Liver (tissue), 3 donors: ENCODE results near the gene TP73.

Experiments used
- CTCF ChIP-seq: fragments of 150-350 bp; IDR thresholded peaks from 2 replicates; pipeline ENCODE4 v1.5.1; 2017; ENCODE audit warnings: improper control_type of control experiment, low read depth, low read length; ENCODE audit not compliant: missing input control
- EGR1 ChIP-seq, 2 donors: IDR thresholded peaks; 2 replicates each; pipeline ENCODE4 v1.6.1; 2016 to 2018; ENCODE audit warnings: antibody characterized with exemption in 2 of 2, low read depth in 2 of 2
- JUND ChIP-seq, 2 donors: IDR thresholded peaks; 2 replicates each; pipeline ENCODE4 v1.6.1; 2016; ENCODE audit warnings: antibody characterized with exemption in 2 of 2
- MAX ChIP-seq: IDR thresholded peaks from 2 replicates; pipeline ENCODE4 v1.6.1; 2016; ENCODE audit warnings: antibody characterized with exemption
- TAF1 ChIP-seq: conservative IDR thresholded peaks from 2 replicates; pipeline ENCODE4 v1.6.1; 2016; ENCODE audit warnings: antibody characterized with exemption, mild to moderate bottlenecking
- YY1 ChIP-seq: IDR thresholded peaks from 2 replicates; pipeline ENCODE4 v1.6.1; 2016; ENCODE audit warnings: antibody characterized with exemption, mild to moderate bottlenecking
- TF ChIP-seq, protein P1 (sequence below): IDR thresholded peaks from 2 replicates; pipeline ENCODE4 v1.6.1; 2016; ENCODE audit warnings: antibody characterized with exemption
- TF ChIP-seq, protein P2 (sequence below): IDR thresholded peaks from 2 replicates; pipeline ENCODE4 v1.6.1; 2016; ENCODE audit warnings: antibody characterized with exemption
- donor health status: healthy.
- donor health status: healthy.

- no peak for TF ChIP-seq YY1
- TF ChIP-seq, protein P1, sequence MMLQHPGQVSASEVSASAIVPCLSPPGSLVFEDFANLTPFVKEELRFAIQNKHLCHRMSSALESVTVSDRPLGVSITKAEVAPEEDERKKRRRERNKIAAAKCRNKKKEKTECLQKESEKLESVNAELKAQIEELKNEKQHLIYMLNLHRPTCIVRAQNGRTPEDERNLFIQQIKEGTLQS = no peak
- TF ChIP-seq TAF1 = no peak
- no peak for TF ChIP-seq CTCF
- TF ChIP-seq, protein P2, sequence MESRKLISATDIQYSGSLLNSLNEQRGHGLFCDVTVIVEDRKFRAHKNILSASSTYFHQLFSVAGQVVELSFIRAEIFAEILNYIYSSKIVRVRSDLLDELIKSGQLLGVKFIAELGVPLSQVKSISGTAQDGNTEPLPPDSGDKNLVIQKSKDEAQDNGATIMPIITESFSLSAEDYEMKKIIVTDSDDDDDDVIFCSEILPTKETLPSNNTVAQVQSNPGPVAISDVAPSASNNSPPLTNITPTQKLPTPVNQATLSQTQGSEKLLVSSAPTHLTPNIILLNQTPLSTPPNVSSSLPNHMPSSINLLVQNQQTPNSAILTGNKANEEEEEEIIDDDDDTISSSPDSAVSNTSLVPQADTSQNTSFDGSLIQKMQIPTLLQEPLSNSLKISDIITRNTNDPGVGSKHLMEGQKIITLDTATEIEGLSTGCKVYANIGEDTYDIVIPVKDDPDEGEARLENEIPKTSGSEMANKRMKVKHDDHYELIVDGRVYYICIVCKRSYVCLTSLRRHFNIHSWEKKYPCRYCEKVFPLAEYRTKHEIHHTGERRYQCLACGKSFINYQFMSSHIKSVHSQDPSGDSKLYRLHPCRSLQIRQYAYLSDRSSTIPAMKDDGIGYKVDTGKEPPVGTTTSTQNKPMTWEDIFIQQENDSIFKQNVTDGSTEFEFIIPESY = no peak
- TF ChIP-seq MAX = no peak
- TF ChIP-seq EGR1 (IDR thresholded peaks at IDR 0.05; ENCODE audit: low read depth in 2 of 2) = no peak
- no peak for TF ChIP-seq JUND (IDR thresholded peaks at IDR 0.05)
These were observed 122.1 kb downstream of the TP73 start for GRCh38 chr1:3774276-3774945.
